Measurements from ENCODE around the gene EVI5L. TPM values are rescaled to one million over a fixed set of nuclear protein-coding genes. Genes with fewer than 3 reads are reported as not detected.

EVI5L gene
- total and polyA plus RNA-seq, 2 donors (not counting 3 experiments of a cell fraction or from before 2014, with no cell fraction given), result 11.9 to 13.5 TPM

DNA sequence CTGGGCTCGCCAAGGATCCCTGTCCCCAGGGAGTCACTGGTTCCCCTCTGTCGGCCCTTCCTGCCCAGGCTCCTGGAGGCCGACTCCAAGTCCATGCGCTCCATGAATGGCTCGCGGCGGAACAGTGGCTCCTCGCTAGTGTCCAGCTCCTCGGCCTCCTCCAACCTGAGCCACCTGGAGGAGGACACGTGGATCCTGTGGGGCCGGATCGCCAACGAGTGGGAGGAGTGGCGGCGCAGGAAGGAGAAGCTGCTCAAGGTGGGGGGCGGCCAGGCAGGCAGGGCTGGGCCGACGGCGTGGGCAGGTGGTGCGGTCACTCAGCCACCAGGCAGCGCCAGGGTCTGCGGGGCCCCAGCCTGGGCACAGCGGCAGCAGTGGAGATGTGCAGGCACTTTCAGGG is 17.6 kb downstream of the EVI5L start:
- Histone ChIP-seq H3K27ac (ENCODE audit: insufficient read depth, low read depth, low read length) (no peak overlapping the region), H2AFZ (ENCODE audit: low read depth, low read length) (no peak overlapping the region), H3K4me3 (replicated peaks in 1 of 3; ENCODE audit: insufficient read depth in 1 of 3, low read depth in 1 of 3, low read length in 3 of 3) (no peak overlapping the region), H3K9me1 (replicated peaks; ENCODE audit: control insufficient read depth, extremely low read depth, insufficient read depth, low read length) (no peaks in the 10 kb centered on the region), H3K4me1 (ENCODE audit: control insufficient read depth, extremely low read depth, insufficient read depth, low read length) (no peaks in the 10 kb centered on the region), H3K4me2 (ENCODE audit: insufficient read depth, low read length) (no peak overlapping the region), H3K27me3 (ENCODE audit: control insufficient read depth in 2 of 2, insufficient read depth in 2 of 2, low read length in 2 of 2) (no peaks in the 10 kb centered on the region), H3K9ac (replicated peaks; ENCODE audit: extremely low read depth, insufficient read depth, low read length) (no peak overlapping the region), H3K79me2 (ENCODE audit: control insufficient read depth, insufficient read depth, low read length) (no peaks in the 10 kb centered on the region), H4K20me1 (replicated peaks; ENCODE audit: control insufficient read depth, extremely low read depth, insufficient read depth, low read length) (no peaks in the 10 kb centered on the region), H3K9me3 (replicated peaks; ENCODE audit: control insufficient read depth, insufficient read depth, low read length) (no peaks in the 10 kb centered on the region), H3K36me3 (ENCODE audit: control insufficient read depth in 2 of 2, extremely low read depth in 1 of 2, insufficient read depth in 2 of 2, low read length in 2 of 2) (no peaks in the 10 kb centered on the region)
- dilution Hi-C loops (cut with MboI; ENCODE audit: extremely low pct_ligation_motif_present, low sequenced_read_pairs) (no loop called here), intact Hi-C loops (cut with micrococcal nuclease) (no loop called here)
- no TSS peak for BruUV-seq (replicated peaks)
- DNase-seq (ENCODE audit: low read depth, low spot score) (no peak), FAIRE-seq (no peak)
- TF ChIP-seq GATA2 (IDR thresholded peaks at IDR 0.05; ENCODE audit: insufficient read depth, insufficient read length, low read depth, low read length) (no peak), POLR2AphosphoS5 (IDR thresholded peaks at IDR 0.05; ENCODE audit: insufficient read depth, low read depth, low read length) (no peak), FOS (IDR thresholded peaks at IDR 0.05; ENCODE audit: borderline replicate concordance, insufficient read depth, low read length) (no peak), POLR2A (IDR thresholded peaks at IDR 0.05; ENCODE audit: low read depth, low read length) (no peak), EZH2 (IDR thresholded peaks at IDR 0.05; ENCODE audit: borderline replicate concordance, low read depth, low read length, severe bottlenecking) (no peak), JUN (IDR thresholded peaks at IDR 0.05; ENCODE audit: borderline replicate concordance, insufficient read depth, insufficient read length, low read depth) (no peak), MYC (IDR thresholded peaks at IDR 0.05; ENCODE audit: low read depth, low read length) (no peak)
- TF ChIP-seq, protein P1, sequence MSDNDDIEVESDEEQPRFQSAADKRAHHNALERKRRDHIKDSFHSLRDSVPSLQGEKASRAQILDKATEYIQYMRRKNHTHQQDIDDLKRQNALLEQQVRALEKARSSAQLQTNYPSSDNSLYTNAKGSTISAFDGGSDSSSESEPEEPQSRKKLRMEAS (IDR thresholded peaks at IDR 0.05; ENCODE audit: insufficient read depth, insufficient read length), result no peak
- TF ChIP-seq, protein P2, sequence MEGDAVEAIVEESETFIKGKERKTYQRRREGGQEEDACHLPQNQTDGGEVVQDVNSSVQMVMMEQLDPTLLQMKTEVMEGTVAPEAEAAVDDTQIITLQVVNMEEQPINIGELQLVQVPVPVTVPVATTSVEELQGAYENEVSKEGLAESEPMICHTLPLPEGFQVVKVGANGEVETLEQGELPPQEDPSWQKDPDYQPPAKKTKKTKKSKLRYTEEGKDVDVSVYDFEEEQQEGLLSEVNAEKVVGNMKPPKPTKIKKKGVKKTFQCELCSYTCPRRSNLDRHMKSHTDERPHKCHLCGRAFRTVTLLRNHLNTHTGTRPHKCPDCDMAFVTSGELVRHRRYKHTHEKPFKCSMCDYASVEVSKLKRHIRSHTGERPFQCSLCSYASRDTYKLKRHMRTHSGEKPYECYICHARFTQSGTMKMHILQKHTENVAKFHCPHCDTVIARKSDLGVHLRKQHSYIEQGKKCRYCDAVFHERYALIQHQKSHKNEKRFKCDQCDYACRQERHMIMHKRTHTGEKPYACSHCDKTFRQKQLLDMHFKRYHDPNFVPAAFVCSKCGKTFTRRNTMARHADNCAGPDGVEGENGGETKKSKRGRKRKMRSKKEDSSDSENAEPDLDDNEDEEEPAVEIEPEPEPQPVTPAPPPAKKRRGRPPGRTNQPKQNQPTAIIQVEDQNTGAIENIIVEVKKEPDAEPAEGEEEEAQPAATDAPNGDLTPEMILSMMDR (IDR thresholded peaks at IDR 0.05; ENCODE audit: extremely low read depth in 1 of 2, insufficient read depth in 1 of 2, low read depth in 1 of 2, low read length in 2 of 2), result no peak
- ChIA-PET POLR2A (no interaction called here), CTCF (interaction anchor here (1.7 kb wide), 1 partner anchor 279 kb away, joined by 4 read pairs; no protein-coding TSS in a partner anchor)

All from endothelial cell of umbilical vein (primary cell).